CMK (cell line): Measurements from ENCODE around the gene C11orf21.
A peak's percentile ranks its signal among the peaks of the same experiment; 100 is the strongest.

Experiments used
- DNase-seq: peaks from one replicate; pipeline ENCODE4 v3.0.0-alpha.2; 2010; ENCODE audit warnings: low read depth

C11orf21 gene

GRCh38 chr11:2308713-2309112 is 7.0 kb upstream of the C11orf21 start:
- DNase-seq: no peak

DNA sequence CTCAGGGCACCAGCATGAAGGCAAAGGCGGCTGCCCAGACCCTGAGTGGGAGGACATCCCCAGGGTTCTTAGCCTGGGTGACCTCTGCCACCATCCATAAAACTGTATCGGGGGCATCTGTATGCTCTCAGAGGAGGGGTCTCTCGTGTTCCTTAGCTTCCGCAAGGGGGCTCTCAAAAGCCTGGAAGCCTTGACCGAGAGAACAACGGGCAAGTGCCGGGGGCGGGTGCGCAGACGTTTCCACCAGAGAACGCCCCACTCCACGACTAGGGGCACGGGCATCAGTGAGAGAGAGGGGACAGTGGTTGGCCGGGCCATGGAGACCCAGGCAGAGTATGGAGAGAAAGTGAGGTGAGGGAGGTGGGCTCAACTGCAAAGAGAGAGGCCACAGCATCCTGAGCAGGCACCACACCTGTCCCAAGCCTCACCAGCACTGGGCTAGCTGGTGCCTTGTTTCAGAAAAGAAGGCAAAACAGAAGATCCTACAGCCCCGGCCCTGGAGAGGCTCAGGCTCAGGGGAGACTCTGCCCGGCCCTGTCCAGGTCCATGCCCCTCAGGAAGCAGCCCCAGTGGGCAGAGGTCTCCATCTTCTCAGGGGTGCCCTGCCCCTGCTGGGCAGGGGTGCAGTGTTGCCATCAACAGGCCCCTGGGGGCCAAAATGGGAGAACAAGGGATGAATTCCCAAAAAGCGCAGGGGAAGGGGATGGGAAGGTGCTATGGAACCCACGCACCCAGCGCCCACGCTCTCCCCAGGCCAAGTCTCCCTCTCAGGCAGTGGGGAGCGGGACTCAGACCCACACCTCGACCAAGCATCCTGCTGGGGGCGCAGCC is 6.0 kb upstream of the C11orf21 start:
- DNase-seq: no peak

DNA sequence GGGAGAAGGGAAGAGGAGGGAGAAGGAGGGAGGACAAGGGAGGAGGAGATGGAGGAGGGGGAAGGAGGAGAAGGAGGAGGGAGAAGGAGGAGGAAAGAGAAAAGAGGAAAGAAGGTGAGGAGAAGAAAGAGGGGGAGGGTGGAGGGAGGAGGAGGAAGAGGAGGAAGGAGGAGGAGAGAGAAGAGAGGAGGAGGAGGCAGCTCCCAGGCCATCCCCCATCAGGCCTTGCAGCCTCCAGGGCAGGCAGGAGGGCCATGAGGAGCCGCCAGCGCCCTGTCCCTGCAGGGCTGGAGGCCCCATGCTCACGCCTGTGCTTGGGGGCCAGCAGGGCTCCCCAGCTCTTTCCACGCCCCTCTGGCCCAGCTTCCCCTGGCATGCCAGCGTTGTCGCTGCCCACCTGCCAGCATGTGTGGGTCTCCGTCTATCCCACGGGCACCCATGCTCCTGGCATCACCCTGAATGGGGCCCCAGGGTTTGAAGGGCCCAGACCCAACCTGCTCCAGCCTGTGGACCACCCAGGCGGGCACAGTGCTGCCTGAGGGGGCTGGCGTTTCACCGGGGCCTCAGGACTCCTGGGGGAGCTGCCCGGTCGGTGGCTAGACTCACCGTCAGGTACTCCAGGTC is 5.3 kb upstream of the C11orf21 start:
- DNase-seq: no peak

- no peak for DNase-seq
These were observed 4.7 kb upstream of the C11orf21 start for GRCh38 chr11:2306452-2306823.

DNA sequence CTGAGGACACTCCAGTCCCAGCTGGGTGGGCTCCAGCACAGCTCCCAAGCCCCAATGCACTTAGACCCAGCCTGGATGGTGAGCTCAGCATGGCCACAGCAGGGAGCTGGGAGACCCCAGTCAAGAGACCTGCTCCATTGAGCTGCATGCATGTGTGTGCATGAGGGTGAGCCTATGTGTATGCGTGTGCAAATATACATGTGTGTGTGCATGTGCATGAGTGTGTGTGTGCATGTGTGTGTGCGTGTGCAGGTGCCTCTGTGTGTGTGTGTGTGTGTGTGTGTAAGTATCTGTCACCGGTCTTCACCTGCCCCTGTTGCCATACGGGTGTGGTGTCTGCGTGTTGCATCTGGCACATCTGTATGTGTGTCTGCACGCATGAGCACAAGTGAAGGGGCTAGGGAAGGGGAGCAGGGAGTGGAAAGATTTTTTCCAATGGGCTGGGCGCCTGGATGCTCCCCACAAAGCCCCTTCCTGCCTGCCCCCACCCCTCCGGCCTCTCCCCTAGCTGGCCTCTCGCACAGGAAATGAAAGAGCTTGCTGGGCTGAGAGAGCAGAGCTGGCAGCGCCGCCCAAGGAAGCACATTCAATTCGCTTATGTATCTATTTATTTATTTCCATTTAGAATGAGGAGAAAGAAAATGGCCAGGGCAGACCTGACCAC is 4.2 kb upstream of the C11orf21 start:
- DNase-seq: no peak

DNA sequence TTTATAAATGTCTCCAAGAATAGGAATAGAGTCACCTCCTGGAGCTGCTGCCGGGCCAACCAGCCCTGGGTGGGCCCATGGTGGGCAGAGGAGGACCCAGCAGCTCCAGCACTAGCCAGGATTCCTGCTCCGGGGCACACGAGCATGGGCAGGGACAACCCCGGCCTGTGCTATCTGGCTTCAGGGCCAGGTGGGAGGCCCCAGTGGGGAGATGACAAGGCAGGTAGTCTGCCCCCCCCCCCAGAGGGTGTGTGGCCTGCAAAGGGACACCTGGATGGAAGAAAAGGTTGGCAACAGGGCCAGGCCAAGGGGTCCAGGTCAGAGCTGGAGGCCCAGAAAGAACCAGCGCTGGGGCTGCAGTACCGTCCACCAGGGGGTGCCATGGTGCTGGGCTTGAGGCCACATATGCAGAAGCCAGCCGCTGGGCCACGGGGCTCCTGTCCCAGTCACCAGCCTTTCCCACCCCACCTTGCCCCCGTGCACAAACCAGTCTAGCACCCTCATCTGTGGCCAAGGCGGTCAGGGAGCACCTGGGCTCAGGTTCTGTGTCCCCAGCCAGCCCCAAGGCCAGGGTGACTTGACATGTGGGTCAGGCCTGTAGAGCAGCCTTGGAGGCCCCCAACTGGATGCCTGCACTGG is 3.5 kb upstream of the C11orf21 start:
- DNase-seq: no peak

DNA sequence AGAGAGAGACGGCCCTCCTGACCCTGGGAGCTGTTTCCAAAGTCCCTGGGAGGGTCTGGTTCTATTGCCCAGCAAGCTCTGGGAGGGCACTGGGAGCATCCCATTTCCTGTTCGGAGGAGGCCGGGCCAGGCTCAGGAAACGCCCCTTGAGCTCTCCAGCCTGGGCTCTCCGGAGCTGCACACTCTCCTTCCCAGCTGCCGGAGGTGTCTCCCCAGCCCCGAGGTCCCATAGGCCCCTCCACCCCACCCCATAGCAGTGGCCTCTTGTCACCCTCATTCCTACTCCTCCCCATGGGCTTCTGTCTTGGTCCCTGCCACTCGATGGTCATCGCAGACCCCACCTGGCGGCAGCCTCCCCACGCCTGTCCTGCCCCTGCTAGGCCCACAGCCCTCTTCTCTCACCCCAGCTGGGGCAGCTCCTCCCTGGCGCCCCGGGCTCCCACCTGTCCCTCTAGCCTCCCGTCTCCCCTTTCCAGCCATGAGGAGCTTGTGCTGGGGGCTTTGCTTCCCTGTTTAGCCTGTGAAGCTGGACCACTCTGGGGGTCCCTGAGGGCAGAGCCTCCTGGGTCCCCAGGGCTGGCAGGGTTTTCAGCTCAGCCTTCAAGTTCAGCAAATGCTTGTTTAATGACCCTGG is 2.9 kb upstream of the C11orf21 start:
- no peak for DNase-seq

DNA sequence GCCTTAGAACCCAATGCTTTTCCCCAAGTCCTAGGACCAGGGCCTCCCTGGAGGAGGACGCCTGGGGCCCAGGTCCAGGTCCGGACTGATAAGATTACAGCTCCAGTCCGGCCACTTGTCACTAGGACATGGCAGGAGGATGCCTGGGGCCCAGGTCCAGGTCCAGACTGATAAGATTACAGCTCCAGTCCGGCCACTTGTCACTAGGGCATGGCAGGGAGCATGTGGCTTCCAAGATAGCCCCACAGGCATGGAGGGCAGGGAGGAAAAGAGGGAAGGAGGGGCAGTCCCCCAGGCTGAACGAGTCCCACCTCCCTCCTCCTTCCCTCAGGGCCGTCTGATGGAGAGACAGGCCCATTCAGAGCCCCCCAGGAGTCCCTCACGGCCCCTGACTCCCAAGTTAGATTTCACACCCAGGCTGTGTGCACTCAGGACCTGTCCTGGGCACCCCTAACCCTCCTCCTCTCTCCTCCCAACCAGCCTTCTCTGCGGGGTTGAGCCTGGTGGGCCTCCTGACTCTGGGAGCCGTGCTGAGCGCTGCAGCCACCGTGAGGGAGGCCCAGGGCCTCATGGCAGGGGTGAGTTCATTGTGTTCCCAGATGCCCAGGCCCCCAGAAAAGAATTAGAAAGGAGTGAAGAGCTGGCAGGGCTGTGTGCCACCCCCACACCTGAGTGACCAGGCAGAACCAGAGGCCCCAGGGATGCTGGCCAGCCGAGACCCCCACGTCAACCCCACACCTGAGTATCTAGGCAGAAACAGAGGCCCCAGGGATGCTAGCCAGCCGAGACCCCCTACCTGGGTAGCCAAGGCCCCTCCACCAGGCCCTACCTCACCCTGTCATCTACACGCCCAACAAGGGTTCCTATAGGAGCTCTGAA is 2.1 kb upstream of the C11orf21 start:
- DNase-seq: peak; percentile 65

GRCh38 chr11:2302896-2303626 is 1.3 kb upstream of the C11orf21 start:
- DNase-seq: no peak

DNA sequence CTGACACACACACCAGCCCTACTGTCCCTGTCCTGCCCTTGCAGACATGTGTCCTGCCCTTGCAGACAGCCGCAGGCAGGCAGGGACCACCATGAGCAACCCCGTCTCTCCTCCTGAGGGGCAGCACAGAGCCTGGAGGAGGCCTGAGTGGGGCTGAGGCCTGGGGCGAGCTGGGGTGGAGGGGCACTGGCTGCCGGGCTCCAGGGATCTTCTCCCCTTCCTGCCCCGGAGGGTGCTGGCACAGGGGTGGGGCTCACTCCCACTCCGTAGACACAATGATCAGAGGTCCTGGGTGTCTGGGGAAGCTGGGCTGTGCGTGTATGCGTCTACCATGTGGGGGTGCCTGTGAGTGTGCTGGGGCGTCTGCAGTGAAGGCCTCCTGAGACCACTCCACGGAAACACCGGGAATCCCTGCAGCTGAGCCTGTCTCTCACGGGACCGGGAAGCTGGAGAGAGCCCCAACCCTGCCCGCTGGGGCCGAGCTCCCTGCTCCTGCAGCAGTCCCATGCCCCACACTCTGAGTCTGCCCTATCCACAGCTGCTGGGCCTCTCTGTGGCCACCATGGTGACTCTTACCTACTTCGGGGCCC is 683 bp upstream of the C11orf21 start:
- no peak for DNase-seq

- DNase-seq: no peak
These were observed 635 bp downstream of the C11orf21 start for GRCh38 chr11:2300936-2301630.

GRCh38 chr11:2300290-2300935 is 1.3 kb downstream of the C11orf21 start:
- peak; percentile 59 for DNase-seq

GRCh38 chr11:2299773-2300172 is 1.9 kb downstream of the C11orf21 start:
- DNase-seq: no peak

DNA sequence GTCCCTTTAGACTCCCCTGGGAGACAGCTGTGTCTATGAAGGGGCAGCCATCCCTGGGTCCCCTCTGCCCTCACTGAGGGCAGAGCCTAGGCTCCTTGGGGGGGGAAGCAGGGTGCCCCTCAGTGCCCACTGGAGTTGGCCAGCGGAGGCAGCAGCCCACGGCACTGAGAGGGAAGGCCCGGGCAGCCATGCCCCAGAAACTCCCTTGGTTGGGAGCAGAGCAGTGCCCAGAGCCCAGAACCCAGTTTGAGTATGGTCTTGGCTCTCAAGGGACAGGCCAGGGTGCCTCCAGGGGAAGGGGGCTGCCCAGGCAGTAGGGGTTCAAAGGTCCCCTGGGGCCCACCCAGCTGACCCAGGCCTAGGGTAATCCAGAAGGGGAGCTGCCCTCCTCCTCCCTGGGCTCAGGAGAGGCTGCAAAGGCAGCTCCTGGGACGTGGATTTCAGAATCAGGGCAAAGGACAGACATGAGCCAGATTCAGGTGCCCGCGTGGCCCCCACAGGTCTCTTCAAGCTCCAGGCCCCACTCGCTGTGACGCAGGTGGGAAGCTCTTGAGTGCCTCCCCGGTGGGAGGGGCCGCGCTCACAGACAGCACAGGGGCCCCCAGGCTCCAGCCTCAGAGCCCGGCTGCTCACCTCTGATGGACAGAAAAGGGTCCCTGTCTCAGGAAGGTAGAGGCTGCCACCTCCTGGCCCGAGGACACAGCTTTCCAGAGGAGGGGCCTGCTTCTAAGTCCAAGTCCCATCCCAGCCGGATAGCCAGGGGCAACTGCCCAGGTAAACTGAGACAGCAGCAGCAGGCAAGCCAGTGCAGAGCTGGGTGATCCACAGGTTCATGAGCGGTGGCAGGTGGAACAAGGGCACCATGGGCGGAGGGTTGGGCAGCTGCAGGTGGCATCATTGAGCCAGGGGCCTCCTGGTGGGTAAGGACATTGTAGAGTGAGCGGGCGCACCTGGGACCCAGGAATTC is 2.6 kb downstream of the C11orf21 start:
- DNase-seq: no peak

GRCh38 chr11:2298131-2298794 is 3.5 kb downstream of the C11orf21 start:
- DNase-seq: no peak

GRCh38 chr11:2297623-2298030 is 4.1 kb downstream of the C11orf21 start:
- DNase-seq: no peak

DNA sequence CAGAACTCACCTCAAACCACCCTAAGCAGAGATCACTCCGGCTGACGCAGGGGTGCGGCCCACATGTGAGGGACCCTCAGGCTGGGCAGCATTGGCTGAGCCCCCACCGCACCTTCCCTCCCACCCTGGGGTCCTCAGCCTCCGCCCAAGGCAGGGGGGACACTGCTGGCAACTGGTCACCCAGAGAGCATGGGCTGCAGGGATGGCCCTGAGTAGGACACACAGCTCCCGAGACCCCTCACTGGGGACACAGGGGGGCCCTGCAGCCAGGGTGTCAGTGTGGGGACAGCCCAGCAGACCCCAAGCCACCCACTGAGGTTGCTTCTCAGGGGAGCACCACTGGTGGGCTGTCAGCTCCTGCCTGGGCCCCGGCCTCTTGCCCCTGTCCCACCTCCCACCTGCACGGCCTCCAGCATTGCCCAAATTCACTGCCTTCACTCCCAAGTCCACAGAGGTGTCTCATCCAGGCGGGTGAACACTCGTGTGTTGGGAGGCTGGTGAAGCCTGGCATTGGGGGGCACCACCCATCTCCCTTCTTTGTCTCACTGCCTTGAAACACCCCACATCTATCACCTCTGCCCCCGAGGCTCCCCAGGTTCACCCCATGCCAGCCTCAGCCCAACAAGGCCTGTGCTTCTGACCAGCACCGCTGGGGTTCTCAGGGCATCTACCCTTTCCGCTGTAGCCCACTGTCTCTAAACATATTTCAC is 4.7 kb downstream of the C11orf21 start:
- no peak for DNase-seq
